Fibroblast of skin of back (primary cell): ENCODE results near the gene CUL1.
"Not testable (repeated sequence)": the region's sequence is repeated elsewhere in the genome, so short reads cannot be mapped to it uniquely, and the experiment has no call there.

ENCODE experiments used
- DNase-seq: peaks from one replicate; pipeline ENCODE4 v3.0.0-alpha.2; 2013

Gene CUL1

DNA sequence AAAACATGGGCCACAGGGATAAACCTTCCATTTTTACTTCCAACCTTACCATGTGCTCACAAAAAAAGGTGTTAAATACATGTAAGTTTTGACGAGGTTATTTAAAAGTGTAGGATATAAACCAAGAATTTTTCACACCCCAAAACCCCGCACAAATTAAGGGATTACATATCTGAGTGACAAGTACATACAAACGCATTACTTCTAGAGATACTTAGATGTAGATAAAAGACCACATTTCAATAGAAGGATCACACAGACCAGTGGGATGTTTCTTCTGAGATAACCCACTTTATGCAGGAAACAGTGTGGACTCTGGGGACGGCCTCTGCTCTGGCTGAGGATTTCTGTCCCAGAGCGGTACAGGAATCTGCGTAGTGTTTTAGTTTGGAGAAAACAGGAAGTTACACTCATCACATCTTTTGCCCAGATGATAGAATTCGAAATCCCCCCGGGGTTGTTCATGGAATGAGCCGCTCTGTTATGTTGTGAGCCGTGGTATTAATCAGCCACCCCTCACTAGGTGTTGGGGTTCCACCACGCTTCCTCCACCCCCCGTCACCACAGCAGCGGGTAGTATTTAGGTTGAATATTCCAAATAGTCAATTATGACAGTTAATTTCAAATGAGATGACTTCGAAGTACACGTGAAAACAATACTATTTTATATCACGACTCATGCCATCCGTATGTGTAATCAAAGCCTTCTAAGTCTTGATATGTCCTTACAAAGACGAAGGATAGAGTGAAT is 1.3 kb upstream of the CUL1 start:
- DNase-seq, result peak; percentile 77

DNA sequence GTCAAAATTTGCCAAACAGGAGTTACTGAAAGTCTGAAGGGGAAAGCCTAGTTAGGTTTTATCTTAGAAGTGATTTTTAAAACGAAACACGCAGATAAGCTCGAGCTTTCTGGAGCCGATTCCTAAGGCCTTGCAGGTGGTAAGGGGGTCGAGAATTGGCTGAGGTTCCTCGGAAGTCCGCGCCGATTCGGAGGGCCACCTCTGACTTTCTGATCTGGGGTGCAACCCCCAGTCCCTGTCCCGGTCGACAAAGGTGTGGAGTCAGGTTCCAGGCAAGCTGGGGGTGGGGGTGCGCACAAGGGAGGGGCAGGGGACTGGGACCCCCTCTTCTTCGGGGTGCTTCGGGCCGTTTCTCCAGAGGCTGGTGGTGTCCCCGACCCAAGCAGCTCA is 701 bp upstream of the CUL1 start:
- DNase-seq, result no peak

DNA sequence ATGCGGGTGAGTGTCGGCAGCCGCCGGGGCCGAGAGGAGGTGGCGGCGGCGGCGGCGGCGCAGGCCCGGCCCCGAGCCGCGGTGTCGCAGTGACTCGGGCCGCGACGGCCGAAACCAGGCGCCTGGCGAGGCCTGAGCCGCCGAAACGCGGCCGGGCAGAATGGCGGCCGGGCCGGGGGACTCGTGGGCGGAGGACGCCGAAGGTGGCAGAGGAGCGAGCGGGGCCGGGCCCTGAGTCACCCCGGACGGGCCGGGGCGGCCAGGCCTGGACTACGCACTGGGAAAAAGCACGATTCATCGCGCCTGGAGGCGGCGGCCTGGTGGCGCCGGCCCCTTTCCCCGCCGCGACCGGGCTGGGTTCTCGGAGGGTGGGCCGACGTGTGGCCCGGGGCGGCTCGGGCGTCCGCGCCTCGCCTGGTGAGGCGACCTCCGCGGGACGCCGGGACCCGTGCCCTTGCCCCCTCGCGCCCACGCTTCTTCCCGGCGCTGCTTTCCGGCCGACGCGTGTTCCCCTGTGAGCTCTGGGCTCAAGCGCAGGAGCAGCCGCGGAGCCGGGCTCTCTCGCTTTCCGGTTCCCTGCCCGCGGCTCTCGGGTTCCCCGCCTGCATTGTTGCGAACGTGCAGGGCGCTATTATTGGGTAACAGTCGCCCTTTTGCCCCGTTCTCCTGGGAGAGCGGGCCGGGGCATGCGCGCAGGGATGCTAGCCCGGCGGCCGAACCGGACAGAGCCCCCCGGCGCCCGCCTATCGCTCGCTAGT is 500 bp downstream of the CUL1 start:
- peak; percentile 59 for DNase-seq

DNA sequence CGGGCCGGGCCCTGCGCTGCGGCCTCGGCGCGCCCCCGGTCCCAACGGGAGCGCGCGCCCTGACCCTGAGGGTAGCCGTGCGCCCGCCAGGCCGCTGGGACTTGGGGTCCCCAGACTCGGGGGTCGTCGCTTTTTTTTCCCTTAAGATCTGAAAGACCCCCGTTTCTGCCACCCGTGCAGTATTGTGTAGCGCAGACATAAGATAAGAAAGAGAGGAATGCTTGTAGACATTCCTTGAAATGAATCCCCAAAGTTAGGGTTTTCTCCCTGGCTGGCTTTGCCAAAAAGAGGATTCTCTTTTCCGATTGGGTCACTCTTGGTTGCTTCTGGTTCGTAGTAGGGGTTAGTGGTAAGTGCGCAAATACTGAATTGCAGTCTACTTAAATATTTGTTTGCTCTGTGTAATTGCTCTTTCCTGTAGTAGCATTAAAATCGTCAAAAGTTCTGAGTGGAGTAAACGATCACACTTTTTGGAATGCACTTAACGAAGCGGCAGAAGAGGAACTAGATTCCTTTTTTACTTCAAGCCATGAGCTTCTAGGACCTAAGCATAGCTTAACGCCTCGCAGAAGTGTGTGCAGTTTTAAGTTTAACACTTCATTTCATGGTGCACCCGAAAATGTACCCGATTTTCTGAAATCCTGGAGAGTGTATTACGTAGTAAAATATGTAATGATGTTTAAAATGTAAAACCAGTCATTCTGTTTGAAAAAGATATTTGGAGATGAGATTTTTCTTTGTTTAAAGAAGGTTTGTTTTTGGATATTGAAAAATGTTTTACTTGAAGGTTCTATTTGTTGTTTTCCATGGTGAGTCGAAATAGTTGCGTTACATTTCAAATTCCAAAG is 1.3 kb downstream of the CUL1 start:
- DNase-seq, result peak; percentile 46

DNA sequence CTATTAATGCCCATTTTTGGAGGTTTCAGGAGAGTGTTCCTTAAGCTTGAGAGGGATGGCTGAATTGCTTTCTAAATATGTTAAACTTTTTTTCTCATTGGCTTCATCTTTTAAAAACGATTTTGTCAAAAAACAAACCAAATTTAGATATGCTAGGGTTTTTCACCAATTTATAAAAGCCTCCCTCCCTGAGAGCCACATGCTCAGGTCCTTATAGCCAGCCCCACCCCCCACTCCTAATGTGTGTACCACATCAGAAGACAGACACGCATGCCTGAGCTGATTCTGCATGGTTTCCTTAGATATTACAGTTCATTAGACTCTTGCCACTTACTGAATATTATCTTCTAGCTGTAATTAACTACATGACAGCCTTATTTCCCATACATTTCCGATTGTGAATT is 2.0 kb downstream of the CUL1 start:
- peak; percentile 60 for DNase-seq

DNA sequence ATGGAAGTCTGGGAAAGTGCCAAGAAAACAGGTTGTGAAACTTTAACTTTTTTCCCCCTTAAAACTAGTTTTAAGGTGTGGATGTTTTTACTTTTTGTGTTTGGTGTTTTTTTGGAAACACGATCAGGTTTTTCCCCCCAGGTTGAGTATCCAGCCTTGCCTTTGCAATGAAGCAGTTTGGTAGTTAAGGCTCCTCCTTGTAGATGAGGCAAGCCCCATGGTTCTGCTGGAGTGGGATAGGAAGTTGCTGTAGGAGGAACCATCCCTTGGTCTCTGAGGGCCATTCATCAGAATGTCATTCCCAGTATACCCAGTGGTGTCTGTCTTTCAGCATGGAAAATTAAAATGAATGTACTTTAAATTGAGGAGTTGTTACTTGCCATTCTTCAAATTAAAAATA is 2.7 kb downstream of the CUL1 start:
- peak; percentile 44 for DNase-seq

DNA sequence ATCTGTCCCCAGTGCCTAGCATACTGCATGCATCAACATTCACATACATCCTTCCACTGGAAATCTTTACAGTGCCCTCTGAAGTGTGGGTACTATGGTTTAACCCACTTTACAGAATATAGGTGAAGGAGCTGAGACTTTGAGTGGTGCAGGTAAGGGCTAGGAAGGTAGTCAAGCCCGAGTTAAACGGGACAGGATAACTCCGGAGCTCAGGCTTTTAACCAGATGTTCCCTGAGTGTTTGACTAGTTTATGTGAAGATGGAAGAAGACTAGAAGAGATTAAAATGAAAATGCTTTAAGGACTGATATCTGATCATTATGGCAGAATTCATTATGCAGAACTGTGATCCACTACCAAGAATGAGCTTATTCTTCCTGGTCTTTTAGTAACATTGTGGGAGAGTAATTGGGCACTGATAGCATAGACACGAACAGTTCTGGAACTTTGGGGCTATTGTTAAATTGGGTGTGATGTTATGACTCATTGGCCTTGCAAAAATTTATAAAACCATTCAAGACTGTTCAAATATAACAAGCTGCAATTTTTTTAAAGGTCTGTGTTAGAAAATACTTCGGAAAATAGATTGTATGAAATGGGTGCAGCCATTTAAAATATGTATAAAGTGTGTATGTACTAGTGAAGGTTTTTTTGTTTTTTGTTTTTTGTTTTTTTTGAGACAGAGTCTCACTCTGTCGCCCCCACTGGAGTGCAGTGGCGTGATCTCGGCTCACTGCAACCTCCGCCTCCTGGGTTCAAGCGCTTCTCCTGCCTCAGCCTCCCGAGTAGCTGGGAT is 4.4 kb downstream of the CUL1 start:
- DNase-seq, result no peak

DNA sequence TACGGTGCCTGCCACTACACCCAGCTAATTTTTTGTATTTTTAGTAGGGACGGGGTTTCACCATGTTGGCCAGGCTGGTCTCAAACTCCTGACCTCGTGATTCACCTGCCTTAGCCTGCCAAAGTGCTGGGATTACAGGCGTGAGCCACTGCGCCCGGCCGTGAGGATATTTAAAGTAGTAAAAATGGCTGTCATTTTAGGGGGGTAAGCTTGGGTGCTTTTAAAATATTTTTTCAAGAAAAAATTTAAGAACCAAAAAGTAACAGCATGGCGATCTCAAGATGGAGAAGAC is 4.9 kb downstream of the CUL1 start:
- not testable (repeated sequence) for DNase-seq

DNA sequence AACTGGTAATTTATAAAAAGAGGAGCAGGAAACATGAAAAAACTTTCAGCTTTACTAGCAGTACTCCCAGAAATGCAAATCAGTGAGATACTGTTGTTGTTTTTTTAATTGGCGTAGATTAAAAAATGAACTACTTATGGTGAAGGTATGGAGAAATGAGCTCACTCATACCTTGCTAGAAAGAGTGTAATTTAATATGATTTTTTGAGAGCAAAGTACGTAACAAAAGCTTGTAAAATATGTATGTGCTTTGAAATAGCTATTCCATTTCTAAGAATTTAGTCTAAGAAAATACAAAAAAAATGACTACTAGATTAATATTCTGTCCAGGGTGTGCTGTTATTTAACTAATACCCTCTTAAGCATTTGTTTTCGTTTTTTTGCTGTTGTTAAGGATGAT is 5.5 kb downstream of the CUL1 start:
- no peak for DNase-seq

DNA sequence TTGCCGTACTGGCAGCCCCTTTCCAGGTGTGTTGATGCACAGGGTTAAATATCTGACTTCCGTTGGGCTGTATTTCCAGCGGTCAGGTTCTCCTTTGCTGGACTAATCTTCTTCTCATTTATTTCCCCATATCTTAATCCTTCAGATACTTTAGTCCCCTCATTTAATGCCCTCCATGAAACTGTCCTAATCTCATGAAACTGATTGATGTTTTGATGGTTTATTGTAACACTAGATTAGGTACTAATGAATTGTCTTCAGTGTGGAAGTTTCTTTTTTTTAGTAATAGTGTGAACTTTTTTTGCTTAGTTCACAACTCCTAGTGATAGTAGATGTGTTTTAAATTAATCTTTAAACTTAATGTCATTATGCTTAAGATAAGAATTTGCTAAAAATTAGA is 6.3 kb downstream of the CUL1 start:
- DNase-seq, result no peak

DNA sequence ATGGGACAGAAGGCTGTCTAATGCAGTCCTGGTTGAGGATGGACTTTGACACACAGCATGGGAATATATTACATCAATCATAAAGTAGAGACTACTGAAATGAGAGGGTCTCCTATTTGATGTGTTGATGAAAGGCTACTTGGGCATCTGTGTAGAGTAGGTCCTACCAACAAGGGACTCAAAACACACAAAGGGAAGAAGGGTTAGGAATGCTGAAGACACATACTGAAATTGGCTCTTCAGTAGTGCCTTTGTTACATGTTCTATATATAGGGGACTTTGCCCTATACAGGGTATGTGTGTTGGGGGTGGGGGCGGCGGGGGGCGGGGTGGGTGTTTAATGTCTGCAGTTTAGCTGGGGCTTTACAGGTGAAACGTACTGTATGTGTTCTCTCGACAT is 7.7 kb downstream of the CUL1 start:
- no peak for DNase-seq

DNA sequence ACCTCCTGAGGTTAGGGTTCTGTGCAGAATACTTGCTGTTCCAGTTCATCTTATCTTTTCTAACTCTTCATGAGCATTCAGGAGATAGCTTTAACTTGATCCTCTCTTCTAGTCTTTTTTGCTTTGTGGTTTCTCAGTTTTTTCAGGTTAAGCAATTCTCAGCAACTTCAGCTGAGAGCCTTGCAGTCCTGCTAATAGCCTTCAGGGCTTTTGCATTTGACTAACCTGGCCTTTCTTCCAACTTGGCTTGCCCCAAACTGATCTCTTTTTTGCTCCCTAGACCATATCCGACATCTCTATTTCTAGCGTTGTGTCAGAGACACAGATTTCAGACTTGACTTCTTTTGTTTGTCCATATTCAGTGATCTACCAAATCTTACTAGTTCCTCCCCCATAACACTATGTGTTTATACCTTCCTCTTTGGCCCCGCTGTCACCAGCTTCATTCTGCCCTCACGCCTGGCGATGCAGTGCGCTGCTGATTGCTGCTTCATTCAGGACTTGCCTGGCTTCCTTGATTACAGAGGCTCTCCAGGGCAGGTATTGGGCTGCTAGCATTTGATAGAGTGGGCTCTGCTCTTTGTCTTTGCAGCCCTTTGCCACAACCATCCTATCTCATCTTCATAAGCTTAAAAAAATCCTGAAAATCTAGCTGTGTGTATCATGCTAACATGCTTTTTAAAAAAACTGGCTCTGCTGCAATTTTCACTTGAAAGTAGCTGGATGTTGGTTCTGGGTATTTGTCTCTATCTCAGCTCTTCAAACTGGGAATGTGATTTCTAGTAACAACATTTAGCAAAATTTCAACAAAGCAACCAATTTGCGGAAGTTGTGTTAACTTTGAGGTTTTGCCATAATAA is 9.6 kb downstream of the CUL1 start:
- no peak for DNase-seq

DNA sequence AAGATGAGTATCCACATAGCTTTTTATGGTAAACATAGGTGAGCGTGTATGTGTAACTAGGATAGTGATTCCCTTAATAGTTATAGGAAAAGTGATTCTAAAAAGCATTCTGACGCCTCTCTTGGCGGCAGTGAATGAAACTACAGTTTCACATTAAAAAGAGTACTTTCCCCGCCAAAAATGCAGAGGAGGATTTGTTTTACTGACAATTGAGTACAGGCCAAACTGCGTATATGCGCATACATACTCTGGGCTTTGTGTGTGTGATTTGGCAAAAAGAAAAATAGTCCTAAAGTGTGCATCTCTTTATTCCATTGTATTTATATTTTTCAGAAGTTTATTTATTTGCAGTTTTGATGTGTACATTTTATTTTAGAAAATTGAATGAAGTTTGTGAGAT is 10.3 kb downstream of the CUL1 start:
- no peak for DNase-seq

DNA sequence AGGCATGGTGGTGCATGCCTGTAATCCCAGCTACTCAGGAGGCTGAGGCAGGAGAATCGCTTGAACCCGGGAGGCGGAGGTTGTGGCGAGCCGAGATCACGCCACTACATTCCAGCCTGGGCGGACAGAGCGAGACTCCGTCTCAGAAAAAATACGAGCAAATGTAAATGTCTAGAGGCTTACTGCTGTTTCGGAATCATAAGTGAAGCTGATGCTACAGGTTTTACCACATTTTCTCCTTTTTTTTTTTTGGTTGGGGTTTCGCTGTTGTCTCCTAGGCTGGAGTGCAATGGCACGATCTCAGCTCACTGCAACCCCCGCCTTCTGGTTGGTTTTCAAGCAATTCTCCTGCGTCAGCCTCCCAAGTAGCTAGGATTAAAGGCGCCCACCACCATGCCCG is 11.7 kb downstream of the CUL1 start:
- not testable (repeated sequence) for DNase-seq

DNA sequence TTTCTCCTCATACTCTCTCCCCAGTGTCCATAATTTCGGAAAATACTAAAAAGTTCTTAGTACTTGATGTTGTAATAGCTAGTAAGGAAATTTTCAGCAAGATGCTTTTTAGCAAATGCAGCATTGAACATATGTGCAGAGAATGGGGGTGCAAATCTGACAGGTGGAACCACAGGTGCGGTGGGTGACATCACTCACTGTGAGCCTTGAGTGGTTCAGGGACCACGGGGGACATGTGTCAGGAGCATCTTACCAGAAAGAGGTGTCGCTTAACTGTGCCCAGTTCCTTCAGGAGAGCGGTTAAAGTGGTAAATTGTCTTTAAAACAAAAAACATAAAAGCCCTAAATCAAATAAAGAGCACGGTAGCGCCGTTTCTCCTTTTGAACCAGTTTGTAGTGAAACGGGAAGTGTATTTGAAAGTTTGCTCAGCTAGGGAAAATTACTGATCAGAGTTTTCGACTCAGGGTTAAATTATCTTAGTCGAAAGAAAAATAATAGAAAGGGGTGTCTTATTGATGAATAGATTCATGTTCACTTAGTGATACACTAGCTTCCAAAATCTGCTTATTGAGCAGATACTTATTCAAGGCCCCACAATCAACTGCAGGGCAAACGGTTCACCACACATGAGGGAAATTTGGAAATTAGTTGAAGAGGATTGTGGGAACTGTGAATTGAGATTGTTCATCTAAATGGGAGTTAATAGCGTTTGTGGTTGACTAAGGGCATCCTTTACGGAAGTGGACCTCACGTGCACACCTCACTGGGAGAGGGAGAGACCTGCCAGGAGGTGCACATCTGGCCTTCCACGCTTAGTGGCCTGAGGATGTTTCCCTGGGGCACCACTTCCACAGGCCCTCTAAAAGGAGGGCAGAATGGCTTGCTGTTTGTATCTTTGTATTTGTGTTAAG is 12.7 kb downstream of the CUL1 start:
- DNase-seq, result no peak

DNA sequence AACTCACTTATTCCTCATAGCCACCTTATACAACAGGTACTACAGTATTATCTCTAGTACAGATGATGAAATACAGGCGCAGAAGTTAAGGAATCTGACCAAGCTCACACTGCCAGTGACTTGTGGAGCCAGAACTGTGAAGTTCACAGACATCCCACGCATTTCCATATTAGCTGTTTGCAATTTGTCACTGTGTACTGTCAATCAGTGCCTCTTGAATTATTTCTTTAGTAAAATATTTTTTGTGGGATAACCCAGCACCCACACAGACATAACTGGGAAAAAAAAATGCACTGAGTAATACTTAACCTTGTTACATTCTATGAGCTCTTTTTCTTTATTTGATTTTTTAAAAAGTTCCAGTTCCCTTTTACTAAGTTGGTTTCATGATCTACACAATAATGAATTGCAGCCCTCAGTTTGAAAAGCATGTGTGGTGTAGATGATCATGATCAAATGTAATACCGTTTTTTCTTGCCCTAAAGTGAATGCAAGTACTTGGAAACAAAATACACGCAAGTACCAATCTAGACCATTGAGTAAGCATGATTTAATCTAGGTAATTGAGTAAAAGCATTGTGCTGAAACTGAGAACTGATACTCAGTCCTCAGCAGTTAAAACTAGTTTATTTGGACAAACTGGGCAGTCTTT is 14.1 kb downstream of the CUL1 start:
- peak; percentile 13 for DNase-seq

DNA sequence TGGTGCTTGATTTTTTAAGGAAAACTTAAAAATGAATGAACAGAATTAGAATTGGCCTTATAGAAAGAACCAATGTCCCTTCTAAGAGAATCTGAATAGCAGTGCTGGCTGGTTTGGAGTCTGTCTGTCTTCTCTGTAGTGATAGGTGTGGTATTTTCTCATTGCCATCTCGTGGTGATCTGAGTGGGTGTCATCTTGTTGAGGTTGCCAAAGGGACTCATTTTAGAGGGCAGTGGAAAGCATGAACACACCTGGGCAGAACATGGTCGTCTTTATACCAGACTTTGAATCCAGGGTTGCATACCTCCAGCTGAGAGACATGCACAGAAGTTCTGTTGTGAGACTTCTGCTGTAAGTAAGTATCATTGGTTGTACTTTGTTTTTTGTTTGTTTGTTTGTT is 15.8 kb downstream of the CUL1 start:
- no peak for DNase-seq

DNA sequence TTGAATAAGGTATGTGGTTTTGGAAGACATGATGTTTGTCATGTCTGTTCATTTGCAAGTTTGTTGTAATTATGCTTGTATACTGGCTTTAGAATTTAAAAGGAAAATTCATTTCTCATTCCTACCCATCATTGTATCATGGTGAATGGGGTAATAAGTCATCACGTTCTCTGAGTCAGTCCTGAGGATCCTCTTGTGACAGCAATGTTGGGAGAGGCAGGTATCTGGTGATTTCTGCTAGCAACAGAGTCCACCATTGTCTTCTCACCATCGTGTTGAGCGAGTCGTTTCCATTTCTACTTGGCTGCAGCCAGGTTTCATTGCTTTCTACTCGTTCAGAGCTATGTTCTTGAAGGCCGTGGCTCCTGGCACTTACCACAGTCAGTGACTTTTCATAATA is 16.3 kb downstream of the CUL1 start:
- no peak for DNase-seq

DNA sequence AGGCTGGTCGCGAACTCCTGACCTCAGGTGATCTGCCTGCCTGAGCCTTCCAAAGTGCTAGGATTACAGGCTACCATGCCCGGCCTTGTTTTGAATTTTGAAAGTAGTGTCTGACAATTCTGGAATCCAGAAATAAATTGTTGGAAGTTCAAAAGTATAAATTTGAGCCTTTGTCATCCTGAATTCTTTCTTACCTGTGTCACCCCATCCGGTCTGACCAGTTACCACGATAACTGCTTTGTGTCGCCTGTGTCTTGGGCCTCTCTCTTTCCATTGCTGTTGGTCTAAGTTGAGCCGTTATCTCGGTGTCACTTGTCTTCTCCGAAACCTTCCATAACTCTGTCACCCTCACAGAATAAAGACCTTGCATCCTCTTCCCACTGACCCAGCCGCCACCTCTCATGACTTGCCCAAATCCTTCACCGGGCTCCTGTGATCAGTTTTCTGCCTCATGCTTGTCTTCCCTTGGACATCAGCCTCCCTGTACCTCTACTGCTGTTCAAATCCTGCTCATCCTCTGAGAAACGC is 18.6 kb downstream of the CUL1 start:
- DNase-seq, result no peak

DNA sequence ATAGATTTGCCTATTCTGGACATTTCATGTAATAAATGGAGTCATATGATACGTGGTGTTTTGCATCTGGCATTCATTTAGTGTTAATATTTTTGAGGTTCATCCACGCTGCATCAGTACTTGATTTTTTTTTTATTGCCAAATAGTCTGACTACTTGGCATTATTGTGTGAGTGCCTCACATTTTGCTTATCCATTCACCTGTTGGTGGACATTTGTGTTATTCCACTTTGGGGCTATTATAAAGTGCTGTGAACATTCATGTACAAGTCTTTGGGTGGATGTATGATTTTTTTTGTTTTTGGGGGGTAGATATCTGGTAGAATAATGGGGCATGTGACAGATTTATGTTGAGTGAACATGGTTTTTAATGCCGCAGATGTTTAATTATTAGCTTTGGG is 19.7 kb downstream of the CUL1 start:
- no peak for DNase-seq
